H1 (cell line): ENCODE data around the gene MIEF2. TPM values are rescaled to one million over a fixed set of nuclear protein-coding genes. Genes with fewer than 3 reads are reported as not detected.

Experiments used
- CTCF ChIA-PET: fragments of 300-600 bp; sonication (Branson Sonifier 250); formaldehyde crosslinking; loops from one replicate; lab custom pipeline; 2021; ENCODE audit not compliant: partially characterized antibody; lab: Charles Lee
- POLR2A ChIA-PET: fragments of 300-600 bp; sonication (Branson Sonifier 250); formaldehyde crosslinking; loops from one replicate; lab custom pipeline; 2021; ENCODE audit warnings: inconsistent platforms; ENCODE audit not compliant: partially characterized antibody; lab: Charles Lee
- DNase-seq, 2 experiments: peaks; one replicate each; pipeline versions ENCODE4 v3.0.0 to v3.0.0-alpha.2; 2010 to 2022; ENCODE audit warnings: low spot score in 2 of 2, low read depth in 1 of 2, mixed read lengths in 1 of 2
- FAIRE-seq: peaks from 2 replicates; lab custom pipeline; 2011; peaks lifted over from hg19 to GRCh38; lab: Jason Lieb, UNC
- H2AFZ ChIP-seq: 2 replicates; pipeline ENCODE4 v1.8.1; 2012; ENCODE audit warnings: low read length, inconsistent platforms
- H2AK5ac ChIP-seq: 2 replicates; pipeline ENCODE4 v1.6.1; 2013; ENCODE audit warnings: low read depth, low read length
- H2BK120ac ChIP-seq: replicated peaks from 2 replicates; pipeline ENCODE3; 2013; ENCODE audit warnings: low read depth, low read length, inconsistent platforms
- H2BK12ac ChIP-seq: 2 replicates; pipeline ENCODE4 v1.6.1; 2013; ENCODE audit warnings: low read depth, low read length
- H2BK15ac ChIP-seq: 2 replicates; pipeline ENCODE4 v1.6.1; 2013; ENCODE audit warnings: low read length
- H2BK20ac ChIP-seq: 2 replicates; pipeline ENCODE4 v1.6.1; 2013; ENCODE audit warnings: low read length
- H2BK5ac ChIP-seq: 2 replicates; pipeline ENCODE4 v1.6.1; 2013; ENCODE audit warnings: low read depth, low read length
- H3K14ac ChIP-seq: 2 replicates; pipeline ENCODE4 v1.6.1; 2013; ENCODE audit warnings: inconsistent platforms; ENCODE audit not compliant: insufficient read length
- H3K18ac ChIP-seq: 2 replicates; pipeline ENCODE4 v1.6.1; 2013; ENCODE audit warnings: low read length; ENCODE audit errors: extremely low read depth
- H3K23ac ChIP-seq: 2 replicates; pipeline ENCODE4 v1.6.1; 2013; ENCODE audit warnings: inconsistent platforms; ENCODE audit not compliant: insufficient read length
- H3K23me2 ChIP-seq: 2 replicates; pipeline ENCODE4 v1.6.1; 2013; ENCODE audit warnings: low read depth, low read length
- H3K27ac ChIP-seq: 2 replicates; pipeline ENCODE4 v1.6.1; 2011; ENCODE audit warnings: low read depth, low read length, inconsistent platforms
- H3K27me3 ChIP-seq, 4 experiments: replicated peaks in 1 of 4; 1 replicate in 1 of 4; 2 replicates in 3 of 4; pipeline versions ENCODE4 v1.6.1 to v1.8.1; 2011 to 2013; ENCODE audit warnings: low read length in 3 of 4, mild to moderate bottlenecking in 3 of 4, inconsistent platforms in 2 of 4, mixed read lengths in 2 of 4, moderate library complexity in 1 of 4; ENCODE audit not compliant: control insufficient read depth in 3 of 4, insufficient read depth in 3 of 4; ENCODE audit errors: extremely low read depth in 1 of 4
- H3K36me3 ChIP-seq, 4 experiments: 2 replicates each; pipeline versions ENCODE4 v1.6.1 to v1.8.1; 2011 to 2013; ENCODE audit warnings: mild to moderate bottlenecking in 4 of 4, low read length in 3 of 4, moderate library complexity in 2 of 4, control low read depth in 1 of 4, inconsistent platforms in 1 of 4; ENCODE audit not compliant: insufficient read depth in 4 of 4, control insufficient read depth in 2 of 4
- H3K4ac ChIP-seq: replicated peaks from 2 replicates; pipeline ENCODE3; 2013; ENCODE audit warnings: low read length, low read depth, mixed read lengths, inconsistent platforms; ENCODE audit not compliant: insufficient read length
- H3K4me1 ChIP-seq, 4 experiments: replicated peaks in 1 of 4; 1 replicate in 1 of 4; 2 replicates in 3 of 4; pipeline versions ENCODE4 v1.6.1 to v1.8.1; 2011 to 2013; ENCODE audit warnings: low read length in 3 of 4, inconsistent platforms in 2 of 4, mixed read lengths in 1 of 4; ENCODE audit not compliant: insufficient read depth in 4 of 4, control insufficient read depth in 3 of 4
- H3K4me2 ChIP-seq, 2 experiments: 2 replicates each; pipeline versions ENCODE4 v1.6.1 to v1.8.1; 2011 to 2013; ENCODE audit warnings: low read depth in 2 of 2, low read length in 2 of 2, control low read depth in 1 of 2, inconsistent platforms in 1 of 2, mild to moderate bottlenecking in 1 of 2; ENCODE audit not compliant: insufficient read depth in 1 of 2
- H3K4me3 ChIP-seq, 4 experiments: fragments of 200-600, 300-600 bp in 1 of 4; sonication (generic), shearing (Covaris generic), sonication (Bioruptor Twin) in 1 of 4; 2 replicates each; pipeline versions ENCODE4 v1.5.1 to v1.8.1; 2011 to 2016; ENCODE audit warnings: low read length in 4 of 4, low read depth in 3 of 4, control low read depth in 2 of 4, inconsistent platforms in 2 of 4, mild to moderate bottlenecking in 2 of 4, mixed read lengths in 1 of 4, moderate library complexity in 1 of 4; ENCODE audit not compliant: insufficient read depth in 2 of 4; ENCODE audit errors: extremely low read depth in 1 of 4
- H3K56ac ChIP-seq: replicated peaks from 2 replicates; pipeline ENCODE3; 2013; ENCODE audit warnings: low read depth, mild to moderate bottlenecking, mixed read lengths, low read length, inconsistent platforms; ENCODE audit not compliant: insufficient read length
- H3K79me1 ChIP-seq: 2 replicates; pipeline ENCODE4 v1.6.1; 2013; ENCODE audit warnings: low read depth, low read length, control low read depth
- H3K79me2 ChIP-seq, 2 experiments: 2 replicates each; pipeline versions ENCODE4 v1.6.1 to v1.8.1; 2012 to 2013; ENCODE audit warnings: low read length in 2 of 2, mild to moderate bottlenecking in 2 of 2, inconsistent platforms in 1 of 2; ENCODE audit not compliant: insufficient read depth in 2 of 2, control insufficient read depth in 1 of 2
- H3K9ac ChIP-seq, 4 experiments: replicated peaks in 1 of 4; 1 replicate in 1 of 4; 2 replicates in 3 of 4; pipeline versions ENCODE4 v1.6.1 to v1.8.1; 2011 to 2013; ENCODE audit warnings: low read depth in 3 of 4, low read length in 3 of 4, control low read depth in 2 of 4, mild to moderate bottlenecking in 2 of 4, moderate library complexity in 2 of 4, inconsistent platforms in 1 of 4; ENCODE audit errors: extremely low read depth in 1 of 4
- H3K9me3 ChIP-seq, 2 experiments: 2 replicates each; pipeline versions ENCODE4 v1.6.1 to v1.8.1; 2012 to 2013; ENCODE audit warnings: mild to moderate bottlenecking in 2 of 2, moderate library complexity in 2 of 2, control low read depth in 1 of 2, inconsistent platforms in 1 of 2, low read depth in 1 of 2, low read length in 1 of 2, mixed read lengths in 1 of 2; ENCODE audit not compliant: insufficient read depth in 2 of 2
- H4K20me1 ChIP-seq, 2 experiments: replicated peaks in 1 of 2; 2 replicates each; pipeline versions ENCODE3 to v1.8.1; 2011 to 2013; ENCODE audit warnings: inconsistent platforms in 2 of 2, low read length in 2 of 2, mild to moderate bottlenecking in 1 of 2; ENCODE audit not compliant: insufficient read depth in 2 of 2, control insufficient read depth in 1 of 2
- H4K5ac ChIP-seq: 2 replicates; pipeline ENCODE4 v1.6.1; 2013; ENCODE audit warnings: low read length, low read depth, mixed read lengths, inconsistent platforms; ENCODE audit not compliant: insufficient read length
- H4K8ac ChIP-seq: 2 replicates; pipeline ENCODE4 v1.8.0; 2013; ENCODE audit warnings: mild to moderate bottlenecking, moderate library complexity, low read length, inconsistent platforms; ENCODE audit not compliant: insufficient read depth; ENCODE audit errors: extremely low read depth
- H4K91ac ChIP-seq: replicated peaks from 2 replicates; pipeline ENCODE3; 2013; ENCODE audit warnings: low read length, mixed read lengths, inconsistent platforms; ENCODE audit not compliant: insufficient read length
- EGR1 ChIP-seq: IDR thresholded peaks from 2 replicates; pipeline ENCODE4 v1.6.1; 2011; ENCODE audit warnings: low read depth, low read length, borderline replicate concordance
- MAFK ChIP-seq: IDR thresholded peaks from 2 replicates; pipeline ENCODE4 v1.6.1; 2012; ENCODE audit warnings: low read depth, mild to moderate bottlenecking, improper control_type of control experiment, low read length
- PHF8 ChIP-seq: fragments of 200-600 bp; sonication (generic); conservative IDR thresholded peaks from 2 replicates; pipeline ENCODE4 v1.7.1; 2012; ENCODE audit warnings: low read depth, mild to moderate bottlenecking, inconsistent platforms, low read length, moderate library complexity
- POLR2A ChIP-seq, 2 experiments: IDR thresholded peaks; 1 replicate in 1 of 2; 2 replicates in 1 of 2; pipeline ENCODE4 v1.6.1; 2011; ENCODE audit warnings: low read depth in 2 of 2, low read length in 2 of 2, mild to moderate bottlenecking in 2 of 2; ENCODE audit errors: control extremely low read depth in 1 of 2
- RXRA ChIP-seq: IDR thresholded peaks from 2 replicates; pipeline ENCODE4 v1.6.1; 2011; ENCODE audit warnings: low read depth, mild to moderate bottlenecking, low read length, moderate library complexity; ENCODE audit not compliant: insufficient read depth
- TEAD4 ChIP-seq: IDR thresholded peaks from 2 replicates; pipeline ENCODE4 v1.6.1; 2012; ENCODE audit warnings: low read depth, low read length, inconsistent platforms, mixed read lengths
- WGBS, 2 experiments: shearing (Covaris generic) in 1 of 2; methylation state at CpG; one replicate each; pipeline versions ENCODE4 v1.1.6 to v1.1.7; 2013 to 2015; ENCODE audit warnings: low lambda C conversion rate in 2 of 2, mixed read lengths in 2 of 2, inconsistent platforms in 1 of 2, low coverage in 1 of 2, missing lambda C conversion rate in 1 of 2; ENCODE audit not compliant: insufficient replicate concordance in 2 of 2, insufficient coverage in 1 of 2, insufficient read length in 1 of 2; ENCODE audit errors: extremely low coverage in 1 of 2, missing lambda C conversion rate in 1 of 2; 5-methylcytosine and 5-hydroxymethylcytosine counted together
- polyA plus RNA-seq, 7 experiments: library from polyadenylated mRNA; depleted of rRNA in 3 of 7; stranded (reverse) in 5 of 7; unstranded in 2 of 7; fragments of >200 nt in 5 of 7; fragments of 200-250 nt in 2 of 7; gene quantifications; 1 replicate in 5 of 7; 2 replicates in 1 of 7; 4 replicates in 1 of 7; pipeline versions ENCODE4 v1.2.1 to v1.2.3, GENCODE V29; 2011 to 2013; ENCODE audit warnings: missing spikeins in 2 of 7, mixed read lengths in 2 of 7
- total RNA-seq: library from RNA; stranded (reverse); fragmentation: NEBNext Ultra II Directional; extraction: Animal tissue kit (Norgen Biotek cat#: 25700); gene quantifications from 2 replicates; pipeline ENCODE4 v1.2.1, GENCODE V29; 2021
- TF ChIP-seq, protein P1 (sequence below): IDR thresholded peaks from 2 replicates; pipeline ENCODE4 v1.6.1; 2012; ENCODE audit warnings: inconsistent platforms

Gene MIEF2
- total and polyA plus RNA-seq, 2 of the 8 experiments (the other 6 are each of a cell fraction or from before 2014, with no cell fraction given): 9.9 to 24.9 TPM

GRCh38 chr17:18278867-18279266, 18.4 kb downstream of the MIEF2 start:
- no peaks in the 10 kb centered on the region for H3K79me2 ChIP-seq
- no peak for FAIRE-seq
- no peaks in the 10 kb centered on the region for H3K9me3 ChIP-seq
- H2BK12ac ChIP-seq: no peak overlapping the region
- no peak overlapping the region for H3K14ac ChIP-seq
- no peak overlapping the region for H2BK15ac ChIP-seq
- H3K9ac ChIP-seq: no peak overlapping the region
- H3K4ac ChIP-seq: no peak overlapping the region
- H3K27me3 ChIP-seq: no peaks in the 10 kb centered on the region
- TF ChIP-seq POLR2A (IDR thresholded peaks at IDR 0.05; ENCODE audit: control extremely low read depth in 1 of 2, low read depth in 2 of 2, low read length in 2 of 2): no peak
- no peak for TF ChIP-seq MAFK
- TF ChIP-seq TEAD4: no peak
- no peak for TF ChIP-seq PHF8
- no peak for TF ChIP-seq EGR1
- TF ChIP-seq, protein P1, sequence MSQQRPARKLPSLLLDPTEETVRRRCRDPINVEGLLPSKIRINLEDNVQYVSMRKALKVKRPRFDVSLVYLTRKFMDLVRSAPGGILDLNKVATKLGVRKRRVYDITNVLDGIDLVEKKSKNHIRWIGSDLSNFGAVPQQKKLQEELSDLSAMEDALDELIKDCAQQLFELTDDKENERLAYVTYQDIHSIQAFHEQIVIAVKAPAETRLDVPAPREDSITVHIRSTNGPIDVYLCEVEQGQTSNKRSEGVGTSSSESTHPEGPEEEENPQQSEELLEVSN: no peak
- TF ChIP-seq RXRA: no peak
- no peak overlapping the region for H2BK5ac ChIP-seq
- no peak overlapping the region for H3K27ac ChIP-seq
- H4K91ac ChIP-seq: no peak overlapping the region
- POLR2A ChIA-PET: no interaction called here
- H3K4me2 ChIP-seq: no peak overlapping the region
- H2AK5ac ChIP-seq: no peak overlapping the region
- no peaks in the 10 kb centered on the region for H3K4me1 ChIP-seq
- no peak overlapping the region for H3K4me3 ChIP-seq
- no peak overlapping the region for H3K56ac ChIP-seq
- no peak overlapping the region for H2BK20ac ChIP-seq
- H2AFZ ChIP-seq: no peak overlapping the region
- no peak overlapping the region for H2BK120ac ChIP-seq
- no peak overlapping the region for H3K18ac ChIP-seq
- CTCF ChIA-PET: interaction anchor here (1.9 kb wide), 1 partner anchor 30 kb away, joined by 5 read pairs; no protein-coding TSS in a partner anchor
- peaks cover 3 to 9% of the 10 kb centered on the region in 2 experiments for H4K20me1 ChIP-seq
- peaks cover 42 to 84% (median 62%) of the 10 kb centered on the region in 4 experiments for H3K36me3 ChIP-seq
- DNase-seq: no peak
- no peak overlapping the region for H4K5ac ChIP-seq
- WGBS, 2 experiments: 96% methylated on average over 3 of the region's 3 CpGs; no CpG with 5 or more reads in 1 of the 2 experiments
- H3K23me2 ChIP-seq: no peaks in the 10 kb centered on the region
- no peak overlapping the region for H4K8ac ChIP-seq
- H3K23ac ChIP-seq: no peak overlapping the region
- no peaks in the 10 kb centered on the region for H3K79me1 ChIP-seq
